ENCODE measurements around the gene FANK1.

- TF ChIP-seq YY1 (IDR thresholded peaks at IDR 0.05; ENCODE audit: insufficient read depth, insufficient read length) = no peak
- no peak for TF ChIP-seq SUZ12 (IDR thresholded peaks at IDR 0.05; ENCODE audit: extremely low read depth, insufficient read depth, insufficient read length)
- no peak for TF ChIP-seq ZNF274 (IDR thresholded peaks at IDR 0.05; ENCODE audit: low read depth, low read length)
Observed at GRCh38 chr10:125881192-125881591, 15.2 kb upstream of the FANK1 start, which contains the start of gene DHX32.

Data from NT2/D1 (cell line).